ENCODE results near the gene UBE2J2.
"Not testable (repeated sequence)": the region's sequence is repeated elsewhere in the genome, so short reads cannot be mapped to it uniquely, and the experiment has no call there.

The UBE2J2 gene

GRCh38 chr1:1255078-1255477 is 18.6 kb downstream of the UBE2J2 start:
- no peak for DNase-seq

GRCh38 chr1:1254667-1254998 is 19.0 kb downstream of the UBE2J2 start:
- no peak for DNase-seq

- DNase-seq, result no peak
These were observed 19.5 kb downstream of the UBE2J2 start for GRCh38 chr1:1253972-1254666.

DNA sequence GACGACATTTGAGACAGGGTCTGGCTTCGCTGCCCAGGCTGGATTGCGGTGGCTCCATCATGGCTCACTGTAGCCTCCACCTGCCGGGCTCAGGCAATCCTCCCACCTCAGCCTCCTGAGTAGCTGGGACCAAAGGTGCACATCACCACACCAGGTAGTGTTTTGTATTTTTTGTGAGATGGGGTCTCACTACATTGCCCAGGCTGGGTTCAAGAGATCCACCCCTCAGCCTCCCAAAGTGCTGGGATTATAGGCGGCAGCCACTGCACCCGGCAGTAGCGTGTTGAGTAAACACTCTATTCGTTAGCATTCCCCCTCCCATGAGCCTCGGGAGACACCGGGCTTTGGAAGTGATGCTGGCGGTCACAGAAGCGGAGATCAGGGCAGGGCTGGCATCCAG is 20.3 kb downstream of the UBE2J2 start:
- DNase-seq, result no peak

DNA sequence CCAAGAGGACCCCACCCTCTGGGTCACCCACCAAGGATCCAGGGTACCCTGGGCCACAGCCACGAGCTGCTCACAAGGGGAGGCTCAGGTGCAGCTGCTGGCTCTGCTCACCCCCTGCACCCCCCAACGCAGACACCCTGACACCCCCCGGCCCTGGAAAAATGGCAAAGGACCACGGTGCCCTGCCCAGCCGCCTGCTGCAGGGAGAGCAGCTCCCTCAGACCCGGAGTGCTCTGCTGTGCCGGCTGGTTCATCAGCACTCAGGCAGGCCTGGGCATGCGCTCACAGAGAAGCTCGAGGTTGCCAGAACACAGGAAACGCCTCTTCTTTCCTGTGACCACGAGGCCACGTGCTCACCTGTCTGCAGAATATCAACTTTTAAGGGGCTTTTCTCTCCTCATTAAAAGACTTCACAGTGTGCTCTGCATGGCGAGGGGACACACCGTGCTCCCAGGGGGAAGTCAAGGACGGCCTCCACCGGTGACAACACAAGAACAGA is 22.8 kb downstream of the UBE2J2 start:
- DNase-seq, result peak in 4 of 5 donors; percentile 53 to 69 (median 61)

- not testable (repeated sequence) for DNase-seq
These were observed 25.4 kb downstream of the UBE2J2 start for GRCh38 chr1:1248009-1248913.

DNA sequence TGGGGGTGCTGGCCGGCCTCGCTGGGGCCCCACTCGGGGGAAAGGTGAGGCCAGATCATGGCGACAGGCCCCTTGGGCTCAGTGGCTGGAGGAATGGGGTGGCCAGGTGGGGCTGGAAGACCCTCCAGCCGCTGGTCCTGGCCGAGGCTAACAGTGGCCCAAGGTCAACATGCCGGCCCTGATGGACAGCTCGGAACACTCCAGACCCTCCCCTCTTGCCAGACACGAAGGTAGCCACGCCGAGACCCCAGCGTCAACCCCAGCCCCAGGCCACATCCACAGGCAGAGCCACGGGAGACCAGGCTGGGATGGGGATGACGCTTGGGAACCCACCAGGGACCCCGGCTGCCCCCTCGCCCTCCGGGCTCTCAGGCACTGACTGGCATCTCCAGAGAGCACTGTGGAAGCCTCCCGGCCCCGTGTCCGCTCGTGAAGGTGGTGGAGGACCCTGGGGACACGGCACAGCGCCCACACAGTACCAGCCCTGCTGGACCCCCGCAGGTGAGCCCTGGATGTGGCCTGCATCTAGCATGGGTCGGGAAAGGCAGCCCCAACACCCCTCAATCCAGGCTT is 26.2 kb downstream of the UBE2J2 start:
- DNase-seq, result no peak

- no peak for DNase-seq
These were observed 26.9 kb downstream of the UBE2J2 start, which contains the start of gene C1QTNF12 for GRCh38 chr1:1246577-1247340. C1QTNF12 (minus strand) TSS chr1:1246722; CDS start chr1:1246690, 32 bp downstream.

GRCh38 chr1:1245817-1246576 is 27.7 kb downstream of the UBE2J2 start:
- no peak for DNase-seq

GRCh38 chr1:1245178-1245816 is 28.4 kb downstream of the UBE2J2 start:
- no peak for DNase-seq

GRCh38 chr1:1244192-1244811 is 29.4 kb downstream of the UBE2J2 start:
- DNase-seq, result no peak

GRCh38 chr1:1243807-1244191 is 29.9 kb downstream of the UBE2J2 start:
- no peak for DNase-seq

- no peak for DNase-seq
These were observed 30.4 kb downstream of the UBE2J2 start for GRCh38 chr1:1243266-1243660.

GRCh38 chr1:1242461-1243265 is 31.0 kb downstream of the UBE2J2 start:
- no peak for DNase-seq

DNA sequence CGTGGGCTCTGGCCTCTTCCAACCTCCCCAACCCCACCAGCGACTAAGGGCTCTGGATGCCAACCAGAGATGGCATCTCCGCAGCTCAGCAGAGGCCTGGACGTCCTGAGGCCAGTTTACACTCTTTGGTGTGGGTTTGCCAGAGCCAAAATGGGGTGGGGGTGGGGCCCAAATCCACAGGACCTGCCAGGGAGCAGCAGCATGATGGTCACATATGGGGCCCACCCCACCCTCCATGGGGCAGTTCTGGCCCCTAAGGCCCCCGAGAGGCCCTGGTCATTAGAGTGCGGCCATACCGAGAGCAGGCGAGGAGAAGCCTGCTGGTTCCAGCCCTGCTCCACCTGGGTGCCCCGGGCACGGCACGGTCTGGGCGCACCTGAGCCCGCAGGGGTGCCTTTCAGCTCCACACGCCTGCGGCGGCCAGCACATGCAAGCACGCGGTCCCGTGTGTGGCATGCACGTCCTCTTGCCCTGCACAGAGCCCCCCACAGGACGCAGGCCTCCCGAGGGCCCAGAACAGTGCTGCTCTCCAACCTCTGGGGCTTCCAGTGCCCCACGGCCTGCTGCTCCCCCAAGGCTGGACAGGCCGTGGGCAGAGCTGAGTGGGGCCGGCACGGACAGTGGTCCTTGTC is 31.9 kb downstream of the UBE2J2 start:
- DNase-seq, result no peak

DNA sequence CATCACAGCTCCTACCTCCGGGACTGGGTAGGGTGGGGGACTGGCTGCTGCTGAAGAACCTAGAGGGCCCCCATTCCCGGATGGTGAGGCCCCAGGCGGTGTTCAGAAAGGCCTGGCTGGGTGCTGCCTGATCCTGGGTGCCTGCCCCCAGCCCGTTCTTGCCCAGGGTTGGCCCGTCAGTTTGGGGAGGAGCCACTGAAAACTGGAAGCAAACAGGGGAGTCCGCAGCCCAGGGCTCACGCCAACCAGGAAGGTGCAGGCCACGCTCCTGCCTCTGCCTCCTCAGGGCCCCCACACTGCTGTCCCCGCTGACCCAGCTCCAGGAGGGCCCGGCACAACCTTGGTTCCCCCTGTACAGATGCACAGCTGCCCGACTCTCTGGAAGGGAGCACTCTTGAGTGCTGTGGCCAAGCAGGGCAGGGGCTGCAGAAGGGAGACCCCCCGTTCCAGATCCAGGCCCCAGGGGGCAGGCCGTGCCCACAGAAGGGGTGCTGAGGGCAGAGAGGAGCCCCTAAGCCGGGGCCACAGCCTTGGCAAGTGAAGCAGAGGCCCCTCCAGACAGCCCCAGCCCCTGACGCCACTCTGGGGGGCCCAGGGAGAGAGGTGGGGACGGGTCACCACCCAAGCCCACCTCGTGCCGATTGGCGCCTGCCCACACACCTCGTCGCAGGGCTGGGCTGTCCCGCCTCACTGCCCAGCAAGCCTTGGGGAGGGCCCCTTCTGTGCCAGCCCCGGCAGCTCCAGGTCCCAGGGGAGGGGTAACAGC is 32.6 kb downstream of the UBE2J2 start:
- DNase-seq, result no peak

- DNase-seq, result no peak
These were observed 33.3 kb downstream of the UBE2J2 start for GRCh38 chr1:1240348-1240732.

- DNase-seq, result no peak
These were observed 33.9 kb downstream of the UBE2J2 start for GRCh38 chr1:1239614-1240347.

Measured in T-helper 1 cell (primary cell).